Measurements from ENCODE around the gene SLC25A21. TPM values are rescaled to one million over a fixed set of nuclear protein-coding genes. Genes with fewer than 3 reads are reported as not detected.

Gene SLC25A21
- total RNA-seq, 1 experiment from 2014 or later: 7.1 TPM

DNA sequence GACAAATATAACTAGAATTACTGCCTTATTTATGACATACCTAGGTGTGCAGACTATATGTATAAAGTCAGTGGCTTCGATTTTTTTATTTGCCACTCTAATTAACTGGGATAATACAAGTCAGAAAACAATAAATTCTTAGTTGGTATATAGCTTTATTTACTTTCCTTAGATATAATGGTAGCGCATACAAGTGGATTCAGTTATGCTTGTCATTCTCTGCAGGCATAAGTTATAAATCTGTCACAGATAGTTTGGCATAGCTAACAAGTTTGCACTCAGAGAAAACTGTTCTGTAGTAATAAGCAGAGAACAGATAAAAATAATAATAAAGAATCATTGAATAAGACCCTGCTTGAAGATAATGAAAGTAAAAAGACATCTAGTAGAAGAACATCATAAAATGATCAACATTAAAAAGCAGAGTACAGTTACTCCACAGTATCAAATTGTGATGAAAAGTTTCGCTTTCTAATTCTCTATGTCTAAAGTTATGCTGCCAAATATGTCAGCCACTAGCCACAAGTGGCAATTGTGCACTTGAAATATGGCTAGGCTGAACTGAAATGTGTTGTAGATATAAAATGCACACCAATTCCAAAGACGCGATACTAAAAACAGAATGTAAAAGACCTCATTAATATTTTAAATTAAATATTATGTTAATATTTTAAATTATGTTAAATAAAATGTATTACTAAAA is 224.1 kb downstream of the SLC25A21 start:
- Mint-ChIP-seq H3K4me3 (no peak overlapping the region), H3K9me3 (no peaks in the 10 kb centered on the region), H3K27me3 (ENCODE audit: low read depth) (no peaks in the 10 kb centered on the region; the same call in 1 of the 2 replicates), H3K36me3 (ENCODE audit: insufficient read depth in 1 of 3, low read depth in 3 of 3) (no peaks in the 10 kb centered on the region), H3K27ac (no peak overlapping the region), H3K4me1 (peaks cover 5 to 6% of the 10 kb centered on the region in 2 experiments)
- Histone ChIP-seq H2BK120ac (ENCODE audit: low read depth, low read length, poor library complexity, severe bottlenecking) (no peak overlapping the region), H3K56ac (ENCODE audit: insufficient read length, low read depth, low read length) (no peak overlapping the region), H2AK5ac (ENCODE audit: insufficient read length, low read length) (no peak overlapping the region), H3K79me2 (ENCODE audit: insufficient read depth, low read length) (no peaks in the 10 kb centered on the region), H3K27ac (ENCODE audit: insufficient read length, low read depth, low read length) (no peak overlapping the region), H3K4ac (ENCODE audit: low read depth, low read length) (no peak overlapping the region), H3K23ac (ENCODE audit: insufficient read length, low read depth, low read length) (no peak overlapping the region), H4K20me1 (ENCODE audit: control insufficient read depth, insufficient read depth, insufficient read length) (no peaks in the 10 kb centered on the region), H3T11ph (ENCODE audit: low read length) (no peak overlapping the region), H3K14ac (ENCODE audit: insufficient read depth, low read length) (no peak overlapping the region), H2BK12ac (ENCODE audit: insufficient read length, low read depth, low read length) (no peak overlapping the region), H3K27me3 (ENCODE audit: insufficient read depth, low read length) (no peaks in the 10 kb centered on the region), H4K8ac (replicated peaks; ENCODE audit: insufficient read length, low read depth, low read length) (no peak overlapping the region), H3K4me2 (ENCODE audit: insufficient read depth, insufficient read length, low read length) (no peak overlapping the region), H4K91ac (ENCODE audit: insufficient read length, low read depth, low read length) (no peak overlapping the region), H3K4me1 (ENCODE audit: insufficient read depth, low read length) (peaks cover 3% of the 10 kb centered on the region; the same call in 1 of the 2 replicates), H2BK5ac (ENCODE audit: insufficient read length, low read length) (no peak overlapping the region), H3K79me1 (ENCODE audit: insufficient read depth, low read depth, low read length, poor library complexity, severe bottlenecking) (no peaks in the 10 kb centered on the region), H3K9ac (ENCODE audit: extremely low read depth, insufficient read length, low read length) (no peak overlapping the region), H3K18ac (ENCODE audit: insufficient read length, low read depth, low read length) (no peak overlapping the region), H4K5ac (ENCODE audit: insufficient read length, low read depth, low read length) (no peak overlapping the region), H3K9me3 (ENCODE audit: control insufficient read depth, low read depth, low read length) (no peaks in the 10 kb centered on the region), H2BK15ac (ENCODE audit: low read depth, low read length) (no peak overlapping the region), H2BK20ac (ENCODE audit: low read depth, low read length, poor library complexity, severe bottlenecking) (no peak overlapping the region), H3K23me2 (ENCODE audit: insufficient read length, low read depth, low read length, poor library complexity, severe bottlenecking) (no peaks in the 10 kb centered on the region), H2AFZ (ENCODE audit: low read length) (no peak overlapping the region)
- TF ChIP-seq, protein P1, sequence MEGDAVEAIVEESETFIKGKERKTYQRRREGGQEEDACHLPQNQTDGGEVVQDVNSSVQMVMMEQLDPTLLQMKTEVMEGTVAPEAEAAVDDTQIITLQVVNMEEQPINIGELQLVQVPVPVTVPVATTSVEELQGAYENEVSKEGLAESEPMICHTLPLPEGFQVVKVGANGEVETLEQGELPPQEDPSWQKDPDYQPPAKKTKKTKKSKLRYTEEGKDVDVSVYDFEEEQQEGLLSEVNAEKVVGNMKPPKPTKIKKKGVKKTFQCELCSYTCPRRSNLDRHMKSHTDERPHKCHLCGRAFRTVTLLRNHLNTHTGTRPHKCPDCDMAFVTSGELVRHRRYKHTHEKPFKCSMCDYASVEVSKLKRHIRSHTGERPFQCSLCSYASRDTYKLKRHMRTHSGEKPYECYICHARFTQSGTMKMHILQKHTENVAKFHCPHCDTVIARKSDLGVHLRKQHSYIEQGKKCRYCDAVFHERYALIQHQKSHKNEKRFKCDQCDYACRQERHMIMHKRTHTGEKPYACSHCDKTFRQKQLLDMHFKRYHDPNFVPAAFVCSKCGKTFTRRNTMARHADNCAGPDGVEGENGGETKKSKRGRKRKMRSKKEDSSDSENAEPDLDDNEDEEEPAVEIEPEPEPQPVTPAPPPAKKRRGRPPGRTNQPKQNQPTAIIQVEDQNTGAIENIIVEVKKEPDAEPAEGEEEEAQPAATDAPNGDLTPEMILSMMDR (conservative IDR thresholded peaks at IDR 0.05): no peak
- no peak for DNase-seq
- WGBS (ENCODE audit: extremely low coverage, insufficient read length, low lambda C conversion rate): no CpG with 5 or more reads among the region's 5 CpGs

Data from H9 (cell line).